ENCODE results near the gene EPHA7.

- TF ChIP-seq, protein P1, sequence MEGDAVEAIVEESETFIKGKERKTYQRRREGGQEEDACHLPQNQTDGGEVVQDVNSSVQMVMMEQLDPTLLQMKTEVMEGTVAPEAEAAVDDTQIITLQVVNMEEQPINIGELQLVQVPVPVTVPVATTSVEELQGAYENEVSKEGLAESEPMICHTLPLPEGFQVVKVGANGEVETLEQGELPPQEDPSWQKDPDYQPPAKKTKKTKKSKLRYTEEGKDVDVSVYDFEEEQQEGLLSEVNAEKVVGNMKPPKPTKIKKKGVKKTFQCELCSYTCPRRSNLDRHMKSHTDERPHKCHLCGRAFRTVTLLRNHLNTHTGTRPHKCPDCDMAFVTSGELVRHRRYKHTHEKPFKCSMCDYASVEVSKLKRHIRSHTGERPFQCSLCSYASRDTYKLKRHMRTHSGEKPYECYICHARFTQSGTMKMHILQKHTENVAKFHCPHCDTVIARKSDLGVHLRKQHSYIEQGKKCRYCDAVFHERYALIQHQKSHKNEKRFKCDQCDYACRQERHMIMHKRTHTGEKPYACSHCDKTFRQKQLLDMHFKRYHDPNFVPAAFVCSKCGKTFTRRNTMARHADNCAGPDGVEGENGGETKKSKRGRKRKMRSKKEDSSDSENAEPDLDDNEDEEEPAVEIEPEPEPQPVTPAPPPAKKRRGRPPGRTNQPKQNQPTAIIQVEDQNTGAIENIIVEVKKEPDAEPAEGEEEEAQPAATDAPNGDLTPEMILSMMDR (conservative IDR thresholded peaks at IDR 0.05 in 1 of 2, IDR thresholded peaks at IDR 0.05 in 1 of 2; ENCODE audit: low read depth in 1 of 2, low read length in 2 of 2): no peak
- no peak for TF ChIP-seq EZH2 (IDR thresholded peaks at IDR 0.05; ENCODE audit: low read length, missing control alignments)
Measured at GRCh38 chr6:93447874-93448273, 28.5 kb upstream of the EPHA7 start.
